RPMI7951 (cell line): ENCODE data around the gene PKD1L1. TPM values are rescaled to one million over a fixed set of nuclear protein-coding genes. Genes with fewer than 3 reads are reported as not detected.
"Not testable (repeated sequence)": the region's sequence is repeated elsewhere in the genome, so short reads cannot be mapped to it uniquely, and the experiment has no call there.

ENCODE experiments used
- DNase-seq: peaks from one replicate; pipeline ENCODE4 v3.0.0-alpha.2; 2012; ENCODE audit warnings: low read depth
- total RNA-seq: library from RNA; depleted of rRNA; stranded (reverse); fragments of >200 nt; shearing (Covaris generic); gene quantifications from 2 replicates; pipeline ENCODE4 v1.2.3, GENCODE V29; 2014

Gene PKD1L1
- total RNA-seq, 1 experiment from 2014 or later, result 0.12 TPM

DNA sequence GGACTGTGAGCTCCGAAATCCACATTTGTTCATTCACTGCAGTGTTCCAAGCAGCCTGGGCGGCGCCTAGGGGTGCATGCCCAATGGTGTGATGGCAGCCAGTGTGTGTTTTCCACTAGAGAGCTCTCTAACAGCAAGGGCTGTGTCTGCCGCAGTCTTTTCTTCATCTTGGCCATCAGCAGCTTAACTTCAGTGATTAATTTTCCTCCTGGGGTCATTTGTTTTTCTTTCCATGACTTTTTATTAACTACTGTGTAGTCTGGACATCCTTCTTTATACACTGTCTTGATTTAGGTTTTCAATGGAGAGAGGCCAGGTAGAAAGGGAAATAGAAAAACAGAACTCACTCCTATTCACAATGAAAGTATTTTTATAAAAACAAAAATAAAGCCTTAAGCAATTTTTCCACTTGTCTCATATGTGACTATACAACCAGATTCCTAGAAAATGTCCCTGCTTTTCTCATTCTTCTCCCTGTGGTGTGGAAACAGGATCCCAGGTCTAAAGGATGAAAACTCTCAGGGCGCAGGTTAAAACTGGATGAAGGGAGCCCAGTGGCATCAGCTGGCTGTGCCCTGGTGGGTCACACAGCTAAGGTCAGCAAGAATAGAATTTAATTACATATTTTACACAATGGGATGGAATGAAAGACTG lies 176.8 kb downstream of the PKD1L1 start:
- peak; percentile 78 for DNase-seq

DNA sequence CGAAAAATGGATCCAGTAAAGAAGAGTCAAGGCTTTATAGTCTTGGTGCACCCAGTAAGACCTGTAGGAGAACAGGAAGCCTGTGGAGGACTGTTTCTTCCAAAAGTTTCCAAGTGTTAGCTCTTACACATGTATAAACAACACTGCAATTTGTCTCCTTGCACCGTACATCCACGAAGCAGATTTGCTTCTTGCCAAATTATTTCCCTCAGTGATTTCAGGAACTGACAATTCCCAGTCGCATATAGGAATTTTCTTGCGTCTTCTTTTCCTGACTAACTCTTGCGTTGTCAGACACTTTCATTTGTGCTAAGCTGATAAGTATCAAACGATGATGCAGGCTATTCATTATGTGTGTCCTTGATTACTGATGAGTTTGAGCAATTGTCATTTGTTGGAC lies 182.1 kb downstream of the PKD1L1 start:
- DNase-seq, result no peak

DNA sequence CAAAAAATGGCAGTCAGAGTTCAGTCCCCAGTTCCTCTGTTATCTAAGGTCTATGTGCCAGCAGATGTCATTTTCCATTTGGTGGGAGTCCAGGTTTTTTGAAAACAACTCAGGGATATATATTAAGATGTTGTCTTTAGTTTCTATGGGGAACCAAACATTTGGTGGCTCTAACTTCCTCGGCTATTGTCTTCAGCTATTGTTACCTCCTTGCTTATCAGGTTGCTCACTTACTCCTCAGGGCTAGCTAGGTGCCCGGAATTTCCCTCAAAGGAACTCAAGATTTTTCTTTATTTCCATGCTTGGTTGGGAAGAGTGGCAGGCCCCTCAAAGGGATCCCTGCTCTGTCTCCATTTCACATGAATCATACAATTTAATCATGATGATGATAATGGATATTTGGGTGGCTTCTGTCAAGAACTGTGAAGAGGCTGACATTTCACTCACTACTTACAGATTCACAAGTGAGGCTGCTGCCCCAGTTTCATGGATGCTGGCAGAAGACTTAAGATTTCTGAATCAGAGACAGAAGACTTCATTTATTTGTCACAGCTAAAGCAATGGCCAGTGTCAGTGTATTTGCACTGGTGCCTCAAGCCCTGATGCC lies 182.8 kb downstream of the PKD1L1 start:
- DNase-seq, result peak; percentile 39

DNA sequence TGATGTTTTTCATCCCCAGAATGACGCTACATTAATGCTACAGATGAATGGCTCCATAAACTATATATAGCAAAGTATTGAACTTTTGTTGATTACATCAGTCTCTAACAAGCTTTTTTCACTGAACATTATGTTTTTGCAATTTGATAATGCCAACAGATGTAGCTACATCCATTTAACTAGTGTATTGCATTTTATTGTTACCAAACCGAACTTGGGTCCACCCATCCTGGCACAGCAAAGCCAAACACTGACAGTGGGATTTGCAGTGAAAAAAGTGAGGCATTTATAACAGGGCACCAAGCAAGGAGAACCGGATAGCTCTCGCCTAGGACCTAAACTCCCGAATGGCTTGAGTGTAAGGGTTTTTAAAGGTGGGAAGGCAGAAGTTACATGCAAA lies 183.5 kb downstream of the PKD1L1 start:
- no peak for DNase-seq

DNA sequence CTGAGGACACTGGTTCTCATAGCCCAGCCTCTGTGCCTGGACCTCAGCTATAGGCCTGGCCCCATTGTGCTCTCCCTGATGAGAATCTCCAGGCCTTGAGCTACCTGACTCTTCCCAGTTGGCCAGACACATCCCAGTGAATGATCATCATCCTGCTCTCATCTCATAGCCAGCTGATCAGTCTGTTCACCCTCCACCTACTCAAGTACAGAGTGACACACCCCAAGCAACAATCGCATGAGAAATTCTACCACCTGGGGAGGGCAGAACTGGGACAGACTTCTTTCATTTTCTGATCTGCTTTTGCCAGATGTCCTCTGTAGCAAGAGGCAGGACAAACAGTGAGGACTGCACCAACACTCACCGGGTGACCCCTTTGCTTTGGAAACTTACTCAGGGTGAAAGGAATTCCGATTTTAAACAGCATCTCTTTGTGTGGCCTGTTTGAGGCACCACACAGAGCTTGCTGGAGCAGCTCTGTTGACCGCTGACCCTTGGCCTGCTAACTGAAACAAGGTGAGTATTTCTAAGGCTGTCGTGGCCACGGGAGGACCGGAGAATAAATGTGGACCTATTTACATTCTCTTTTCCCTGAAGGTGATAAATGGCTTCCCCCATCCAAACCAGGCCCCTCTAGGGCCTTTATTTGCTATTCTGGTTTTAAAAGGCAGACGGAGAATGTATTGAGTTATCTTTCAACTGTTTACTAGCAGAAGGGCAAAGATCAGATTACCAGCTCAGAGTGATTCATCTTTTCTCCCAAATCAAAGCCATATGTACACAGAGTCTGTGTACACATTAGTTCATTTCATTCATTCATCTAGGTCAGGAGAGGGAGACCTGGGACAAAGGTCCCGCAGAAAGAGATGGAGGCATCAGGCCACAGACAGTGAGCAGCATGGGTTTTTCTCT lies 184.9 kb downstream of the PKD1L1 start:
- peak; percentile 99 for DNase-seq

DNA sequence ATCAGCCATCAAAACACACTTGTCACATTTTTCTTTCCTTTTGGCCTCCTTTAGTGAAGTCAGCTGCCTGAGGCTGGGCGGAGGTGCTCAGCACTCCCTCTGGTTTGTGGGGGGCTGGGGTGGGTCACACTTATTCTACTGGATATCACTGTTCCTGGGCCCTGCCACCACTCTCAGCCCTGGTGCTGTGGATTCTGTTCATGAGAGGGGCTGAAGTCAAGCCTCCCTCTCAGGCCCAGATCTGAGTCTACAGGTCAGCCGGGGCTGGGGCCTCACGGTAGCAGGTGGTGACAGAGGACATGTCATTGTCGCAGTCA lies 185.6 kb downstream of the PKD1L1 start:
- no peak for DNase-seq

DNA sequence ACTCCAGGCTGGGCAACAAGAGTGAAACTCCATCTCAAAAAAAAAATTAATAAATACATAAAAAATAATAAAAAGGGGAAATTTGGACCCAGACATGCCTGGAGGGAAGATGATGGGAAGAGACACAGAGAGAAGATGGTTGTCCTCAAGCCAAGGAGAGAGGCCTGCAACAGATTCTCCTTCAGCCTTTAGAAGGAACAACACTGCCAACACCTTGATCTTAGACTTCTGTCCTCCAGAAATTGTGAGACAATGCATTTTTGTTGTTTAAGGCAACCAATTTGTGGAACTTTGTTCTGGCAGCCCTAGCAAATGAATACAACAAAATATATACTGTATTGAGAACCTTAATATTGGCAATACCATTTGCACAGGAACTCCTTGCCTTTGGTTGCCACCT lies 186.1 kb downstream of the PKD1L1 start:
- DNase-seq, result no peak

DNA sequence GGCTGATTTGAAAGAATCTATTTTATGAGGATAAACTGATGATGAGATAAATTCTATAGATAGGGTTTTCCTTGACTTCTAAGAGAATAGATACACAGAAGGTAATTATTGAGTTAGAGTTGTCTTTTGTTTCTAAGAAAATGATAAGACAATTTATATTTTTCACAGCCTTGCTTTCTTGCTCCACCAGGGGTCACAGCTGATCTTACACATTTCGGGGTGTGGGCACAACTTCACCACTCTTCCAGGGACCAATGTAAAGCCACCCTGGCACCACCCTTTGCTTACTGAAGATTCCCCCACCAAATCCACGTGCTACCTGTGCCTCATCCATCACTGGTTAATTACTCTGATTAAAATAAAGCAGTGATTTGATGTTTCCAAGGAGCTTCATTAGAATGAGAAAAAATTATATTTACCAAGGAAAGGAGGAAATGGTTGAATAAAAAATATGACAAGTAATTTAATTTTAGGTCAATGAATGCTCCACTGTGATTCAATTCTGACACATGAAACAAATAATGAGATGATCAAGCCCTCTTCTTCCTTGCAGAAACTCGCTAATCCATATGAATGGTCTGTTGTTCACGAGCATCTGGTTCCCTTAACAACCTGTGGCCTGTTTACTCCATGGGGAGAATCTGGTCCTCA lies 189.1 kb downstream of the PKD1L1 start:
- DNase-seq, result peak; percentile 37

DNA sequence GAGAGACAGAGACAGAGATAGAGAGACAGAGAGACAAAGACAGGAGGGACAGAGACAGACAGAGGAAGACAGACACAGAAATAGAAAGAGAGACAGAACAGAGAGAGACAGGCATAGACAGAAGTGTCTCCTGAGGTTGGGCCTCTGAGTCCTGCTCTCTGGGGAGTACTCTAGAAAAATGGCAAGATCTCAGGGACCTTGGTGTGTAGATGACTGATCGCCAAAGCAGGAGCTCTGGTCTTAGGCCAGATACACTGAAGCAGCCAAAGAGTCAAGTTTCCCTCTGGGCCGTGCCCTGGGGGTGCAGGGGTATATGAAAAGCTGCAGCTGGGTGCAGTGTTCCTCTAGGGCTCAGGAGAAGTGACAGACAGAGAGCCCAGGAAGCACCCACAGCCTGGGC lies 189.7 kb downstream of the PKD1L1 start:
- DNase-seq, result peak; percentile 57

DNA sequence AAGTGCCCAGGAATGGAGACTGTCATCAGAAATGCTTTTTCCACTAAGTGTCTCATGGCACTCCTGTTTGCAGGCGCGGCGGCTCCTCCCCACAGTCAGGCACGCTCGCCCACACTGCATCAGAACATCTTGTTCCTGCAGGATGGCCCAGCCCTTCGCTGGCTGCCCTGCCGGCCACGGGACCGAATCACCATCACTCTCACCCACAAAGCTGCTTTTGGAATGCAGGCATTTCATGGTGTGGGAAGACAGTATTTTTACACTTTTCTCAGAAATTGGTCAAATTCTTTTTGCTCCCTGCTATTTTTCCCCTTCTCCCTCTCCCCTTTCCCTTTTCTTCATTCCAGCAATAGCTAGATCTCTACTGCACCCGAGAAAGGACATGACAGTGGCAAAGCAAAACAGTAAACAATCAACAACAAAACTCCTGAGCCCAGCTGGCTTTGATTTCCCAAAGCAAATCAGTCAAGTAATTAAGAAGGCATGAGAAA lies 190.3 kb downstream of the PKD1L1 start:
- peak; percentile 85 for DNase-seq

DNA sequence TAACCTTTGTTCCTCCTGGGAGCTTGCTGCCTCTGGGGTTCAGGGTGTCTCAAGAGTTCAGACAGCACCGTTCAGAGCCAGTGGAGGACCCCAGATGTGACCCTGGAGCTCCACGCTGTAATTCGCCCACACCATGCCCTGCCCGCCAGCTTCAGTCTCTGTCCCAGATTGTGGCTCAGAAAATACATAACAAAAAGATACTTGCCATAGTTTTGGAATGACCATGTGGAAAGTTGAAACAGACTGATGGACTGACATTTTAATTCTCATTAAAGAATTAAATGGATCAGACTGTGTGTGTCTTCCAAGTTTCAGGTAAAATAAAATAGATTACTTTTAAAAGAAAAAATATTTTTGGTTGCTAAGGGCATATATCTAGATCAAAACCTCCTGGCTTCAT lies 191.6 kb downstream of the PKD1L1 start:
- no peak for DNase-seq

DNA sequence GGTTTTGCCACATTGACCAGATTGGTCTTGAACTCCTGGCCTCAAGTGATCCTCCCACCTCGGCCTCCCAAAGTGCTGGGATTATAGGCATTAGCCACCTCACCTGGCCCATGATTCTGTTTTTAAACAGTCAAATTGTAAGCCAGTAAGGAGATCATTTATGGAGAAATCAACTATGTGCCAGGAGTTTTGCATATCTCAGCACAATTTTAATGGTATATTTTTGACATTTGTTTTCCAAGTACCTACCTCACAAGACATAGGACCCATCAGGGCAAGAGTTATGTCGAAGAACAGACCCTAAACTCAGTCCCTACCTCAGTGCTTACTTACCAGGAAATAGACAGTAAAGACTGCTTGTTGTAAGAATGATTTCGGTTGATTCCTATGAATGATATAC lies 193.0 kb downstream of the PKD1L1 start:
- DNase-seq, result no peak

DNA sequence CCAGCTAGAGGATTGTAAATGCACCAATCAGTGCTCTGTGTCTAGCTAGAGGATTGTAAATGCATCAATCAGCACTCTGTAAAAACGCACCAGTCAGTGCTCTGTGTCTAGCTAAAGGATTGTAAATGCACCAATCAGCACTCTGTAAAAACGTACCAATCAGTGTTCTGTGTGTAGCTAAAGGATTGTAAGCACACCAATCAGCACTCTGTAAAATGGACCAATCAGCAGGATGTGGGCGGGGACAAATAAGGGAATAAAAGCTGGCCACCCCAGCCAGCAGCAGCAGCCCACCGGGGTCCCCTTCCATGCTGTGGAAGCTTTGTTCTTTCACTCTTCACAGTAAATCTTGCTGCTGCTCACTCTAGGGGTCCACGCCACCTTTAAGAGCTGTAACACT lies 196.5 kb downstream of the PKD1L1 start:
- DNase-seq, result not testable (repeated sequence)

DNA sequence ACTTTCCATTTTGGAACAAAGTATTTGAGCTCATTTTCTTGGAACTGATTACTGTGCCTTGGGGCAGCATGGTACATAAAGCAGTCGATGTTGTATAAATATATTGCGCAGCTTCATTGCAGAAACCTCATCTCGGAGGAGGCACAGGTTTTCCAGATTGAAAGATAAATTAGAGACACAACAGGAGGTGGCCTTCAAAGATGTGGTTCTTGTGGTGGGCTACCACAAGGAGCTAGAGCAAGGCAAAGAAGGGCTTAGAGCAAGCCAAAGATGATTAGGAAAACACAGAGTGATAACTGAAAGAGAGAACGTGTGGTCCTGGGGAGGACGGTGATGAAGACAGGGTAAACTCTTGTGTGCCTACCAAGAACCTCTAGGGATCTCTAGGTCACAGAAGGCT lies 197.2 kb downstream of the PKD1L1 start:
- DNase-seq, result peak; percentile 66

DNA sequence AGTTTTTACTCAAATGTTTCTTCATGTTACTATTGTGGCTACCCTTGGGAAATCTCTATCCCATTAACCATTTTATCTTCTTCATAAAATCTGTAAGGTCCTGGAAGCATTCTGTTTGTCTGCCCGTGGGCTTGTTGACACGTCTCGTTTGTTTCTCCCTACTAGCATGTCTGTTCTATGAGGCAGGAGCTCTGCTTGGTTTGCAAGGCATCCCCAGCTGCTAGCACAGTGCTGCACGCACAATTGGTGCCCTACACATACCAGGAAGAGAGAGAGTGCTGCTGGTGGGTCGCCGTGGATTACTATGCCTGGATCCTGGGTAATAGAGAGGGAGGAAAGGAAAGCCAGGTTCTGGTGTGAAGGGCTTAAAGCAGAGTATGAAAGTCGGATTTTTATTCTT lies 200.2 kb downstream of the PKD1L1 start:
- DNase-seq, result no peak

DNA sequence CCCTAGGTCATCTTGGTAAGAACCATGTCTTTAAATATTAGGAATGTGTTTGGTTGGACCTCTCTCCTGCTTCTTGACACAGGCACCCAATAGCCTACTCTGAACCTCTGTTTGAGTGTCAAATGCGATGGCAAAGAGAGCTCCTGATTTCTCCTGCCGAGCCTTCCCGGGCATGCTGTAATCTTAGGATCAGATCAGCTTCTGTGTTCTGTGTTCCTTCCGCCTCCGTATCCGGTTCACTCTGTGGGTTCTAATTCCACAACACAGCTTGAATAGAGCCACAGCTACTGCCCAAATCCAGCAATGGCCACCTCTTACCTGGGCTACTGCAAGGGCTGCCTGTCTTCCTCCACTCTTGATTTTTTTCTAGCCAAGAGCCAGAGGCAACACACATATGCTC lies 201.1 kb downstream of the PKD1L1 start:
- DNase-seq, result no peak

DNA sequence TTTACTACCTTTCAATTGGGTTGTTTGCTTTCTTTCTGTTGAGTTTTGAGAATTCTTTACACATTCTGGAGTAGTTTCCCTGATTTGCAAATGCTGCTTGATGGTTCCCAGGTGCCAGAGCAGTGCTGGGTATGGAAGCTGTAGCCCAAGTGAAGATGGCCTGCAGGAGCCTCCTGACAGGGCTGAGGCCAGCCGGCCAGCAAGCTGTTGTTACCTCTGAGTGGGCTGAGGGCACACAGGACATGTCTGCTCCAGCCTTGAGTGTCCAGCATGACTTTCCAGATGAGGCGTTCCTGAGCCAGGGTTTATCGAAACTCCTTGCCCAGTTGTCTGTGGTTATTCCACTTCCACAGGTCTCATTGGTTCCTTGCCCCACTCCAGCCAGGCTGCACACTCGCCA lies 201.8 kb downstream of the PKD1L1 start:
- DNase-seq, result no peak

DNA sequence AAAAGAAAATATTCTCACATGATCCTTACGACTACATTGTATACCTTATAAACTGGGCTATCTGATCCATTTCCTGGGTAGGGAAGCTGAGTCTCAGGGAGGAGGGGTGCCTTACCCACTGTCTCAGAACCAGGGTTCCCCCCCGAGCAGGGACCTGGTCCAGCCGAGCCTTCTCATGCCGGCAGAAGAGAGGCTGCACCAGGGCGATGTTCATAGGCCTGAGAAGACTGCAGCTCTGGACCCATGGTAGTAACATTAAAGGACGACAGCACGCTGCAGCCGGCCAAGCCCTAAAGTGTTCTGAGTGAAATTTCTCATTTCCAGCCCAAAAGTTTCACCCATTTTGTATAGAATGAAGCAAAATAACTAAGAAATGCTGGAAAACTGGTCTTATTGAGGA lies 203.4 kb downstream of the PKD1L1 start:
- DNase-seq, result no peak

DNA sequence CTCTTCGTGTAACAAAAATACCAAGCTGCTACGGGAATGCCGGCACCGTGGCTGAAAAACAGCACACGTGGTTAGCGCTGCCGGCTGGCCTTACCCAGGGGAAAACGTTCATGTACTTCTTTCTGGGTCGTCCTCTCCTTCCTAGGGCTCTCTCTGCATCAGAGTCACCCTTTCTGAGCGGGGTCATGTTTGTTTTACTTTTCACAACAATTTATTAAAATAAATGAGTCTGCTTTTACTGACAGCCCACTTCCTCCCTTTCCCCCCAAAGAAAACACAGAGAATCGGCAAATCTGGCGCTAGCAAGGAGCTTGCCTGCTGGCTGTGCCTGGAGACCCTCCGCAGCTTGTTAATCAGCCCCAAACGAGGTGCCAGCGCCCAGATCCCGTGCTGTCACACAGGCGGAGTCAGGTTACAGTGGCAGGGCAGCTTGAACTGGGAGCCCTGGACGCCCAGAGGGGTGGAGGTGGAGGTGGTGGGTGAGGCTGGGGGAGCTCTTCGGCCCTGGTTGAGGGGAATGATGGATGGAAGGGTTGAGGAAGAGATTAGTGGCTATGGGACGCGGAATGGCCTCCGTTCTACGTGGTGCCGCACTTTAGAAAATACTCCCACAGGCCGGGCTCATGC lies 204.2 kb downstream of the PKD1L1 start:
- no peak for DNase-seq

DNA sequence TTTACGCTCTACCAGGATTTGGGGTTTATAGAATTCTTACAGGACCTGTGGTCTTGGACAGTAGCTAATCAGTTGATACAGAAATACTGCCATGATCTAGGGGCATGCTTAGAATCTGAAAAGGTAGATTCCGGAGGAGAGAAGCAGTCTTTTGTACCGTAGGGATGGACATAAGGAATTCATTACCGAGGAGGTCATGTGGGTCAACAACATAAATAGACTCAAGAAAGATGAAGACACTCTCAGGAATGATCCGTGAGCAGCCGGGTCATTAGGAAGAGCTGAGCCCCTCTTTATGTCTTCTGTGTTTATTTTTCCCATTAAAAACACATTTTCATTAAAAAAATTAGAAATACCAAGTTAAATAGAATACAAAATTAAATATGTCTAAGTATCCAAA lies 206.3 kb downstream of the PKD1L1 start:
- DNase-seq, result peak; percentile 39

DNA sequence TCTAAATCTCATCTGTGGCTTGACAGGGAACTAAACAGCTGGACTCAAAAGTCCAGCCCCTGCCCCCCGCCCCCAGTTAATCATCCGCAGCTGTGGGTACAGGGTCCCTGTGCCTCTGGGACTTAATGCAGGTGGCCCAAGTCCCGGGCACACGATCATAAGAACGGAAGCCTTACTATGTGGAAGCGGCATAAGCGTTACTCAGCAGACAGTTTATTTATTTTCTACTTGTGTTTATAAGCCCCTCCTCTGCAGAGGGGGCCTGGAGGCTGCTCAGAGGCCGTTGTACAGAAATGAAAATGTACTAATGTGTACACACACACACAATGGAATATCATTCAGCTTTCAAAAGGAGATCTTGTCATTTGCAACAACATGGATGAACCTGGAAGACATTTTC lies 208.4 kb downstream of the PKD1L1 start:
- DNase-seq, result no peak

DNA sequence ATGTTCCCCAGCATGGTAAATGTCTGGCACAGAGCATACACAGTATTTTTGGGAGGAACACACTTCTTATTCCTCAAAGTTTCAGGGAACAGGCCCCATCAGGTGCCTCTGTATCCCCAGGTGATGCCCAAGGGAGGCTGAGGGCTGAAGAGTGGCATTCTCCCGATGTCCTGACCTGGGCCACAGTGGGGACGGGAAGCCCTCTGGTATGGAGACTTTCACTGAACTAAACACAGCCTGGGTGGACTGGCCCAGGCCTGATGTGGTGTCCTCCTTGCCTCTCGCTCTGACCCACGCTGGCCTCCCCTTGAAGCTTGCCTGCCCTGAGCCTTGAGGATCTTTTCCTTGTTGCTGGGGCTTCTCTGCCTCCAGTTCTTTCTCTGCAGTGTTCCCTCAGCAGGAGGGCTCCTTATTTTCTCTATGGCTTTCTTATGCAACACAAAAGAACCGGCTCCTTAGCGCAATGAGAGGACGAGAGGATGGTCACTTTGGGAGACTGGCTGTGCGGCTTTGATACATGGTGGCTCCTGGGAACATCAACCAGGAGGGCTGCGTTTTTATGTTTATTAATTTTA lies 208.9 kb downstream of the PKD1L1 start:
- no peak for DNase-seq
